GM21737 (cell line): ENCODE results near the gene LRRC4B.

Experiments
- ATAC-seq: cut with Tn5 transposase; IDR thresholded peaks from one replicate; pipeline ENCODE4 v1.9.1; 2021; ENCODE audit warnings: mild to moderate bottlenecking, moderate library complexity; ENCODE audit not compliant: unreplicated experiment

LRRC4B gene

GRCh38 chr19:50573741-50574461 is 5.7 kb upstream of the LRRC4B start:
- no peak for ATAC-seq

DNA sequence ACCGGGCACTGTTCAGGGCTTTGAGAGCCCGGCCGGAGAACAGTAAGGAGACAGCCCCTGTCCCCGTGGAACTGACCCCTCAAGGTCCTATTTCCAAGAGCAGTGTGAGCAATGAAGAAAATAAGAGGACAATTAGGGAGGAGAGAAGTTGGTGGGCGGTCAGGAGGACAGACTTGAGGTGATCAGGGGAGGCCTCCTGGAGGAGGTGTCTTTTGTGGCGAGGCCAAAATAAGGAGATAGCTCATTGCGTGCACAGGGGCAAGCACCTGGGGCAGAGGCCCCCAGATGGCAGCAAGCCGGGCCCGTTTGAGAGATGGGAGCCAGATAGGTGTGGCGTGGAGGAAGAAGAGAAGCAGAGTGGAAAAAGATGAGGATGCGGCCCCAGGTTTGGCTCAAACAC is 2.8 kb upstream of the LRRC4B start:
- ATAC-seq: no peak

- no peak for ATAC-seq
These were observed 1.8 kb upstream of the LRRC4B start for GRCh38 chr19:50569938-50570540.

GRCh38 chr19:50568728-50569698 is 778 bp upstream of the LRRC4B start:
- no peak for ATAC-seq

DNA sequence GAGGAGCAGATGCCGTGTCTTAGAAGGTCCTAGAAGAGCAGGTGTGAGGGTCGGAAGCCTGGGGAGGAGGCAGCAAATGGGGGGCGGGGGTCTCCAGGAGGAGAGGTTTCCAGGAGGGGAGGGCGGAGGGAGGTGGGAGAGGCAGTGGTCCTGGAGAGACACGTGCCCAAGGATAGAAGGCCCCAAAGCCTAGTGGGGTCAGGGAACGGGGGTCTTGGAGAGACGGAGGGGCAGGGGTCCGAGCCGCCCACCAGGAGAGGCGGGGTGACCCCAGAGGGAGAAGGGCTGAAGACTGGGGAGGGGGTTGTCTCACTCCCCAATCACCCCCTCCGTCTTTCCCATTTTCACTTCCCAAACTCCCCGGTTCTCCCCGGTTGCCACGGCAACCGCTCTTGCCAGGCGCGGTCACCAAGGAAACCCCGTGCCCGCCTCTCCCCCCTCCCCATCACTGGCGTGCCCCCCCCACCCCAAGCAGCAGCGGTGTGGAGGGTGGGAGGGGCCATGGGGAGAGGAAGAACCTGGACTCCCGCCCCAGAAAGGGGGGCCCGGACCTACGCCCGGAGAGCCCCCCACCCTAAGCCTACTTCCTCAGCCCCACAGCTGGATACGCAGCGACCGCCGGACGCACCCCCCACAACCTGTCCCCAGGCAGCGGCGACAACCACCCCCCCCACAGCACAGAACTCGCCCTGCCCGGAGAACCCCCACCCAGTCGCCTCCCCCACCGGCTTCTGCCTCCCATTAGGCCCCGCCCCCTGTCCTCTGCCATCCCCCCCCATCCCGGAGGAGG is 988 bp downstream of the LRRC4B start:
- no peak for ATAC-seq

- ATAC-seq: no peak
These were observed 2.0 kb downstream of the LRRC4B start for GRCh38 chr19:50565984-50566903.

DNA sequence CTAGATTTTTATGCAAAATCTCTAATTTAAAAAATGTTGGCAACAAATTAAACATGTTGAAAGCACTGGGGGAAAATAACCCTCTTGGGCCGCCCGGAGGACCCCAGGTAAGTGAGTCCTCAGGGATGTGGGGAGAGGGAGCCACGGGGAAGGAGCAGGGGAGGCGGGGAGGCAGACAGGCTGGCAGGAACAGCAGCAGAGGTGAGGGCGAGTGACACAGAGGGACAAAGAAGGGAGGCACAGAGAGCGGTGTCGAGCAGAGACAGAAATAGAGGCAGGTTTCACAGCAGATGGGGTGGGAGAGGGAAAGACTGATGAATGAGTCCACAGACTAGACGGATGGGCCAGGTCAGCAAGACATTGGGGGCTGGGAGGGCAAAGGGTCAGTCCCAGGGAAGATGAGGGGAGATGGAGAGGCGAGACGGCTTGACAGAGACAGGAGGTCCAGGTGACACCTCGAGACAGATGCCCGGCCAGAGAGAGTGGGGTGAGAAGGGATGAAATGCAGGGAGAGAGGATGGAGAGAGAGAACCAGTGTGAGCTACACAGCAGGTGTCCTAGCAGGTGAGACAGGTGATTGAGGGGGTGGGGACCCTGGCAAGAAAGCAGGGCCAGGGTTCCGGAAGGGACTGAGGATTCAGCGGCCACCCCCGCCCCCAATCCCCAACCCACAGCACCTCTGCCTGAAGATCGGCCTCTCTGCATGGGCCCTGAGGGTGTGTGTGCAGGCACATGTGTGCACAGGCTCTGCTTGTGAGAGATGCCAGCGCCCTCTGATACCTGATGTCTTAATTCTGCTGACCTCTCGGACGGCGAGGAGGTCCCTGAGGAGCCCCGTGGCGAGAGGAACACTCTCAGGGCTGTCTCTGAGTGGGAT is 3.8 kb downstream of the LRRC4B start:
- ATAC-seq: no peak

GRCh38 chr19:50563597-50563996 is 4.6 kb downstream of the LRRC4B start:
- ATAC-seq: no peak

GRCh38 chr19:50562996-50563395 is 5.2 kb downstream of the LRRC4B start:
- no peak for ATAC-seq

- no peak for ATAC-seq
These were observed 5.9 kb downstream of the LRRC4B start for GRCh38 chr19:50562329-50562728.

GRCh38 chr19:50559636-50560035 is 8.6 kb downstream of the LRRC4B start:
- ATAC-seq: no peak

- ATAC-seq: no peak
These were observed 9.8 kb downstream of the LRRC4B start for GRCh38 chr19:50558449-50558848.

GRCh38 chr19:50558039-50558438 is 10.2 kb downstream of the LRRC4B start:
- ATAC-seq: no peak

DNA sequence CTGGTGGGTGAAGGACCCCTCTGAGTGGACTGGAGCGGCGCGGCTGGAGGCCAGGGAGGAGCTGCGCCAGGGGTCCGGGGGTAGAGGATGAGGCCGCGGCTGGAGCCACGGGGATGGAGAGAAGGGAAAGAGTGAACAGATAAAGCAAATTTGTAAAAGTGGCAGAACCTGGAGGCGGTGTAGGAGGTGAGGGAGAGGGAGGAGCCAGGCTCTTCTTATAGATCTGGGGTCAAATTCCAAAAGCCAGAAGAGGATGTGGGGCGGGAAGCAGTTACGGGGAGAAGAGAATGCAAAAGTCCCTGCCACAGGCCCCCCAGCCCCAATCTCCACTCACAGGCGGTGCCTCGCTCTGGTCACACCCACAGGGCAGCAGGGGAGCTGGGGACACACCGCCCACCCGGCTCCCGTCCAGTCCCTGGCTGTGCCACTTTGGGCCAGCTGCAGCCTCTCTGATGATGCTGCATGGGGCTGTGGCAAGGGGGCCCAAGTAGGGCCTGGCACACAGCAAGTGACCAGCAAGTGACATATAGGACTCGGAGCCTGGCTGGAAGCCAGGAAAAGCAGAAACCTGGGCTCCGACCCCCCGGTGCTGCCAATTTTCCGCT is 11.1 kb downstream of the LRRC4B start:
- no peak for ATAC-seq

DNA sequence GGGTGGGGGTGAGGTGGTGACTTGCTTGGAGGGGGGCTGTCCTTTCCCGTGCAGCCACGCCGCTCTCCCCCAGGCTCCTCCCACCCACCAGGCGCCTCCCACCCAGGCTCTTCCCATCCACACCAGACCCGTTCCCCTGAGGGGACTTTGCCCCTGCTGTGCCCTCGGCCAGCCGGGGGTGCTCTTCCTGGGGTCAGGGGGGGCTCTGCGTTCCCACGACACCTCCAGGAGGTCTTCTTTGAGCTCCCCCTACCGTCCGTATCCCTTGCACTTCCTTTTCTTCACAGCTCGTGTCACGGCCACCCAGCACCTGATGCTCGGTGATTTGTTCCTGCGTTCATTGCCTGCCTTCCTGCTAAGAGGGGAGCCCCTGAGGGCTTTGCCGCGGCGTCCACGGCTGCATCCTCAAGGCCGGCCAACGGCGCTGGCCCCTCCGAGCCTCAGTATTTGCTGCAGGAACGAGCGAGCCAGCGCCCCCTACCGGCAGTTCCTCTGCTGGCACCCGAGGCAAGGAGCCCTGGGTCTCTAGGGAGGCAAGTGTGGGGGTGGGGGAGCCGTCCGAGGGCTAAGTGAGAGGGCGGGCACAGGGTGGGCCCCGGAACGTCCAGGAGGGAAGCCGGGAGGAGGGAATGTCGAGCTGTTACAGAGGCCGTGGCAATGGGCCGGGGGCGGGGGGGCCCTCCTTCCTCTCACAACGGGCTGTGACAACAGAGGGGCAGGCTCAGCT is 11.8 kb downstream of the LRRC4B start:
- no peak for ATAC-seq

GRCh38 chr19:50555450-50556281 is 12.6 kb downstream of the LRRC4B start:
- no peak for ATAC-seq

GRCh38 chr19:50555033-50555432 is 13.2 kb downstream of the LRRC4B start:
- no peak for ATAC-seq
